GM18861 (cell line): ENCODE measurements around the gene SORBS1.
"Not testable (repeated sequence)": the region's sequence is repeated elsewhere in the genome, so short reads cannot be mapped to it uniquely, and the experiment has no call there.

Experiments used
- ATAC-seq: cut with Tn5 transposase; IDR thresholded peaks from one replicate; pipeline ENCODE4 v1.9.1; 2021; ENCODE audit not compliant: unreplicated experiment

SORBS1 gene

GRCh38 chr10:95496246-95496911, 64.8 kb downstream of the SORBS1 start:
- no peak for ATAC-seq

GRCh38 chr10:95493862-95494261, 67.3 kb downstream of the SORBS1 start:
- no peak for ATAC-seq

DNA sequence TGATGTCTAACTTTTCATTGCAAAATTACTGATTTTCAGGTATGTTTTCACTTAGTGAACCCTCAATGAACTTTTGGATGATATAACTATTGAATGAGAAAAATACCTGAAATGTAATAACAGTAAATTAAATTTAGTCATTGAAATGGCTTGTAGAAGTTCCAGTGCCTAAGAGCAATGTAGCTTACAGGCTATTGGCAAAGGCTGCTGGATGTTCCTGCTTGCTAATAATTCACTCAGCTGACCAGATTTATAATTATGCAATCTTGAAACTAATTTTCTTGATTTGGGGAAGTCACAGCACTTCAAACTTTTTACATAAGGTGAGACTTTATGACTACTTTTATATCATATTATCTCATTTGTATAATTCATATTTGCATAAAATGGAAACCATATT, 73.2 kb downstream of the SORBS1 start:
- no peak for ATAC-seq

DNA sequence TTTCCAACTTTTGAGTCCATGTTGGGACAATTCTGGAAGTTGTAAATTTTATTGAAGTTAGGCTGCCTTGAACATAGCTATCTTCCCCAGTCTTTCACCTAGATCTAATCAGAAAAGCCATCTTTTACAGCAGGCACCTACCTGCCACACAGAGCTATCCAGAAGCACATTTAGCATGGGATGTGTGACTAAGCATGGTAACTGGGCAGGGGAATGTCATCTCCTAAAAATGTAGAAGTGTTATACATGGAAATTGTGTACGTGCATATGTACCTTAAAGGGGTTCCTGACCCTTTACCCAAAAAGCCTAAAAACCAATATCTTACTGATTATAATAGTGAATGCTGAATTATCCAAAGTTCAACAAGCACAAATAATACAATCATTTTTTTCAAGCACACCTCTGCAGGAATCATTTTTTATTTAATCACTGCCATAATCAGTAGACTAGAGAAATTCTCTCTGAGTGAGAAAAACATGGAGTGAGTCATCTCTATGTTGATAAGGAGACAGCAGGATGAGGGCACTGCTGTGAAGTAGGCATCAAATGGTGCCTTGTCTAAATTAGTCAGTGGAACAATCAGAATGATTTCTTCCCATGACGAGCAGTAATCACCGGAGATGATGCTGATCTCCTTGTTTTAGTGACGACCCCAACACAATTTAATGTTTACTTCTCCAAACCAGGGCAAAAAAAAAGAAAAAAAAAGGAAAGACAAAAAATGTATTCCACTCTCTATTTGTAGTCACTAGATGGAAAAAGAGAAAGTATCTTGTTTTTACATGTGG, 75.9 kb downstream of the SORBS1 start:
- ATAC-seq: no peak

DNA sequence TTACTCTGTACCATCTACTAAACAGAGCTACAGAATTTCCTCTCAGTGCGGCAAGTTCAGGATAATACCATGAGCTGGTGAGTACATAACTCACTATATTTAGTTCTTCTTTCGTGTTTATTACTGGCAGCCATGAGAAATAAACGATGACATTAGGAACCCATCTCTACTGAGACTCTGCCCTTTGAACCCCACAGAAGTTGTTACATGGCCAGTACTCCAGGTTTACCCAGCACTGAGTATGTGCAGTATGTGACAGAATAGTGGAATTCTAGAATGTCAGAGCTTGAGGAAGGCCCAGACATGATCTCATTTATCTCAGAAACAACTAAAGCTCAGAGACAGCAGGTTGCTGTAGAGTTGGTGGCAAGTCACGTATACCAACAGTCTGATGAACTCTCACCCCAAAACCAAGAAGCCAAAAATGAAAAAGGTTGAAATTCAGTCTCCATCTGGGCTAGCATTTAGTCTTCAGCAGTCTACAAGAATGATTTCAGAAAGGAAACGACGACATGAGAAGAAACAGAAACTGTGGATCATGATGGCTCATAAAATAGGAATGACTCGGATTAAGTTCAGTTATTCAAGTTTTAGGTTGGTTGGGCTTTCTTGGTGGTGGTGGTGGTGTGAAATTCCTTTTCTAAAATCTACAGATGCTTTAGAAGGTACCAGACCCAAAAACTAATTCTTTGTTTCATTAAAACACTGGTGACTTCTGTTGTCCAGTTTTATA, 78.5 kb downstream of the SORBS1 start:
- ATAC-seq: no peak

GRCh38 chr10:95480901-95481491, 80.2 kb downstream of the SORBS1 start:
- ATAC-seq: no peak

DNA sequence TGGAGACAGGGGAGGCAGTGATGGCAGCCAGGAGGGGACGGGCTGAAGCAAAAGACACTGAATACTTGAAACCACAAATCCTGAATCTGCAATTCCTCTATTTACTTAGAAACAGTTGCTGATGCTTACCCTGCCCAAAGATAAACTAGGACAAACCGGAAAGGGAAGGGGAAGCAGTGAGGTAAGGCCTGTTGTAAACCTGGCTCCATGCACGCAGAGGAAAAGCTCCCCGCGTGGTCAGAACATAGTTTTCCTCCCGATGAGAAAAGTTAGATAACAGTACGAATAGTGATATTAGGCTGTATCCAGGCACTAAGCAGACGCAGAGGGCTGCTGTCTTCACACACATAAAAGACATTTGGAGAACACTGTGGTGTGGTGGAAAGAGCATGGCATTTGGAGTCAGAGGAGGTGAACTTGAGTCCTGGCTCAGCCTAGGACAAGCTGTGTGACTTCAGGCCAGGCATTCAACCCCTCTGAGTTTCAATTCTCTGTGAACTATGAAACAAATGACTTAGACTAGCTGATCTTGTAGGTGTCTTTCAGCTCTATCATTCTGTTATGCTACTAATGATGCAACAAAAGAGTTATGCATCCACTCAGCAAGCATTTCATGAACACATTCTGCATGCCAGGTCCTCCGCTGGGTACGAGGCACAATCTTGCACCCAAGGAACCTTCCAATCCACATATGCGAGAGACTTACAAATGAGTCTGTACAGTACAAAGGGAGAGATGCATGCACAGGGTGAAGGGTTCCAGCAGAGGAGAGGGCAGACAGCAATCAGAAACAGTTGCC, 80.9 kb downstream of the SORBS1 start:
- no peak for ATAC-seq

GRCh38 chr10:95478935-95479334, 82.2 kb downstream of the SORBS1 start:
- no peak for ATAC-seq

DNA sequence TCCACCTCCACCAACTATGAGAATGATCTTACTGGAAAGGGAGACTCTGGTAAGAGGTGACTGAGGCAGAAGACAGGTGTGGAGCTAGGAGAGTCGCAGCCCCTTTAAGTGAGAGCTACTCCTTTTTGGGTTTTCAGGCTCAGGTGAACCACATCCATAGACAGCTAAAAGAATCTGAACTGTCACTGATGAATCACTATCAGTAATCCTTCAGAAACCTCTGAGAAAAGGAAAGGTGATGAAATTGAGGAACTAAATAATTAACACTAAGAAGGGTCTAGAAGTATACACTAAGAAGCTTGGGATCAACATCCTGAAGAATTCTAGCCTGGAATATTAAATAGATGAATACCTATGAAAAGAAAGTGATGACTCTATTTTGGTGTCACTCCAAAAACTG, 83.0 kb downstream of the SORBS1 start:
- ATAC-seq: no peak

DNA sequence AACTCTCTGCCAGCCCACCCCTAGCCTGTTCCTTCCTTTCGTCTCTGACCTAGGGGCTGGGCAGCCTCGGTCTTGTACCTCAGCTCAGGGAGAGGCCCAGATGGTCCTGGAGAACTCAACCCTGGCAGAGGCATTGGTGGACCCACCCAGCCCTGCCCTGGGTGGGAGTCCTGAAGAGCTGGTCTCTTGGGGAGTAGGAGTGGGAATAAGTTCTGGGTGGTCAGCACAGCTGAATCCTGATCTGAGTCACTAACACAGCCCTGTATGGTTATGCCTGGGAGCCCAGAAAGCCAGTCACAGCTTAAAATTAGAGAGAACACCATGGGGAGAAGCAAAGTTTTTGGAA, 84.0 kb downstream of the SORBS1 start:
- ATAC-seq: no peak

- ATAC-seq: no peak
These were observed 84.5 kb downstream of the SORBS1 start for GRCh38 chr10:95476469-95477174.

DNA sequence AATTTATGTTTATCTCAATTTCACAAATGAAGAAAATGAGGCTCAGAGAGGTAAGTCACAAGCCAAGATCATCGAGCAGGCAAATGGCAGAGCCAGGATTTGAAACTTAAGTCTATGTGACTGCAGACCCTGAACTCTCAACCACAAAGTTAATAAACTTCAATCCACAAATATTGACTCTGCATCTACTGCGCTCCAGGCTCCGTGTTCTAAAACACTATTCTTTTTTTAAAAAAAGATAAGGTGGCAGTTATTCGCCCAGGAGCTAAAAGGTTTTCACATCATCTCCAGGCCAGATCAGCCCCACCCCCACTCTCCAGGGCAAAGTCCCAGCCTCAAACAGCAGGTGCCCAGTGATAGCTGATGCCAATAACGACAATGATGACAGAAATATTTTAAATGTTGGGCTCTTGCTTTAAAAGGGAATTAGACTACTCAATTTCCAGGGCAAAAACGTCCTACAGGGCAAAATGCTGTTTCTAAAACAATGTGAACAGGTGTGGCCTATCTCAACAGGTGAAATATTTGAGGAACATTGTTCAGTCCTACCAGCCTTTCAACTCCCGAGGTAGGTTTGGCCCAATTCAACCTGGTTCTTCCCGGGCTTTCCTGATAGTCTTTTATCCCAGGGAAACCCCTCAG, 85.2 kb downstream of the SORBS1 start:
- ATAC-seq: no peak

- no peak for ATAC-seq
These were observed 86.2 kb downstream of the SORBS1 start for GRCh38 chr10:95475003-95475383.

DNA sequence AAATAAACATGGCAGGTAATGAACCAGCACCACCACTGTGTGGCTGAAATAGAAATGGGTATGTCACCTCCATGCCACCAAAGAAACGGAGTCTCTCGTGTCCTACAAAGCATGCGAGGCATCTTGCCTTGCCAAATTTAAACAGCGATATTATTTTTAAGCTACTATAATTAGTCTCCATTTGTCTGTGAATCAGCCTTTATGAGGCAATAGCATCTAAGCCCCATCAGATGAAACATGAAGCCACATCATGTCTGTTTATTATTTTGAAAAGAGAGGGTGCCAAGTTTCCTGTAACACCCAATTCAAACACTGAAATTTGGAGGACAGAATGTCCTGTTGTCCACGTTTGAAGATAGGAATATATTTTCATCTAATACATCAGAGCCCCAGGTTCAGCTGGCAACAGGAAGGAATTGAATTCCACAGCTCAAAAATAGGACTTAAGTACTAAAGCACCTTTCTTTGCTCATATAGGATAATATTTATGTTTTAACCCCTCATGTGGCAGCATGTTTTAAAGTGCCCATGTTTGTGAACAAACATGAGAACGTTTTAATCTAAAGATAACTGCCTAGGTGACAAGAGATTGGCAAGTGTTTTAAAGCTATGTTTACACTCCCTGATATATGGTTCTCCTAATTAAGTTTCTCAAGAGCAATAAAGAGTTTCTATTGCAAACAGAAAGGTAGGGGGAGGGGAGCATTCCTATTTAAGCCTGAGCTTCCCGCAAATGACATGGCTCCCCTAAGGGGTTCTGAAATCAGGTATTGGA, 86.8 kb downstream of the SORBS1 start:
- no peak for ATAC-seq

GRCh38 chr10:95472304-95473088, 88.7 kb downstream of the SORBS1 start:
- ATAC-seq: no peak

- ATAC-seq: no peak
These were observed 91.5 kb downstream of the SORBS1 start for GRCh38 chr10:95469676-95470075.

DNA sequence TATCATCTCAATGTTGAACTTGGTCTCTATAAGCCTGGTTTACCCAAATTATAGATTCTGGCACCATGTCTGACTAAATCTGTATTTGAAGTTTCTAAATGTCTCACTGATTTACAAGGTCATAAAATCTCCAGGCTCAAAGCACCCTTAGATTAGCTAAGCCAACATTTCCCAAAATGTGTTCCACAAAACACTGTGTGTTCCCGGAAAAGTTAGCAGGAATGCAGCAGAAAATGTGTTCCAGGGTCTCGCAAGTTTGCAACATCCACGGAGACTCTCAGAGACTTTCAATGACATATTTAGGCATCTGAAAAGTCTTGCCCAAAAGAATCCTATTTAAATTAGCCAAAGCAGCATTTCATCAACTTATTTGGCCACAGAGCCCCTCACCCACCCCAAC, 91.9 kb downstream of the SORBS1 start:
- ATAC-seq: no peak

DNA sequence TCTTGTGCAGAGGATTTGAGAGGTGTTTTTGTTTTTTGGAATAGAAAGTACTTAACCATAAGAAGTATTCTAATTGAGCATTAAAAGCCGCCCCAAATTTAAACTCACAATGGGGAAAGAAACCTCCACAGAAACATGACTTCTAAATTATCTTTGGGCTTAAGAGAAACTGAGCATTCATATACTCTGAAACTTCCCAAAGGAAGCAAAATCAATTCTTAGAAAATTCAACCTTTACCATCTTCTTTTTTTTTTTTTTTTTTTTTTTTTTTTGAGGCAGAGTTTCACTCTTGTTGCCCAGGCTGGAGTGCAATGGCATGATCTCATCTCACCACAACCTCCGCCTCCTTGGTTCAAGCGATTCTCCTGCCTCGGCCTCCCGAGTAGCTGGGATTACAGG, 93.5 kb downstream of the SORBS1 start:
- ATAC-seq: not testable (repeated sequence)
